Measurements from ENCODE around the gene CRAT.
A peak's percentile ranks its signal among the peaks of the same experiment; 100 is the strongest.

Gene CRAT

GRCh38 chr9:129104051-129104450 lies 6.5 kb downstream of the CRAT start:
- ATAC-seq (ENCODE audit: insufficient read depth, low read depth) (no peak), DNase-seq (no peak)
- TF ChIP-seq, protein P1, sequence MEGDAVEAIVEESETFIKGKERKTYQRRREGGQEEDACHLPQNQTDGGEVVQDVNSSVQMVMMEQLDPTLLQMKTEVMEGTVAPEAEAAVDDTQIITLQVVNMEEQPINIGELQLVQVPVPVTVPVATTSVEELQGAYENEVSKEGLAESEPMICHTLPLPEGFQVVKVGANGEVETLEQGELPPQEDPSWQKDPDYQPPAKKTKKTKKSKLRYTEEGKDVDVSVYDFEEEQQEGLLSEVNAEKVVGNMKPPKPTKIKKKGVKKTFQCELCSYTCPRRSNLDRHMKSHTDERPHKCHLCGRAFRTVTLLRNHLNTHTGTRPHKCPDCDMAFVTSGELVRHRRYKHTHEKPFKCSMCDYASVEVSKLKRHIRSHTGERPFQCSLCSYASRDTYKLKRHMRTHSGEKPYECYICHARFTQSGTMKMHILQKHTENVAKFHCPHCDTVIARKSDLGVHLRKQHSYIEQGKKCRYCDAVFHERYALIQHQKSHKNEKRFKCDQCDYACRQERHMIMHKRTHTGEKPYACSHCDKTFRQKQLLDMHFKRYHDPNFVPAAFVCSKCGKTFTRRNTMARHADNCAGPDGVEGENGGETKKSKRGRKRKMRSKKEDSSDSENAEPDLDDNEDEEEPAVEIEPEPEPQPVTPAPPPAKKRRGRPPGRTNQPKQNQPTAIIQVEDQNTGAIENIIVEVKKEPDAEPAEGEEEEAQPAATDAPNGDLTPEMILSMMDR (IDR thresholded peaks at IDR 0.05; ENCODE audit: borderline replicate concordance, extremely low read depth, low read length, poor library complexity, severe bottlenecking): no peak
- no peak for TF ChIP-seq EZH2 (IDR thresholded peaks at IDR 0.05; ENCODE audit: borderline replicate concordance, low read depth, low read length, severe bottlenecking)
- Histone ChIP-seq H3K27ac (ENCODE audit: low read length) (no peak overlapping the region), H3K4me3 (ENCODE audit: low read depth in 1 of 2, low read length in 2 of 2) (no peak overlapping the region), H4K20me1 (ENCODE audit: insufficient read depth, low read length) (no peaks in the 10 kb centered on the region), H3K9ac (ENCODE audit: low read depth, low read length) (no peak overlapping the region), H3K36me3 (ENCODE audit: insufficient read depth, low read length) (no peaks in the 10 kb centered on the region), H3K9me3 (ENCODE audit: insufficient read depth, low read length, severe bottlenecking) (no peaks in the 10 kb centered on the region), H3K4me1 (ENCODE audit: insufficient read depth, low read length) (no peaks in the 10 kb centered on the region), H2AFZ (ENCODE audit: low read depth, low read length) (no peak overlapping the region), H3K79me2 (ENCODE audit: insufficient read depth, low read length) (no peaks in the 10 kb centered on the region), H3K4me2 (ENCODE audit: insufficient read depth, low read length) (no peak overlapping the region), H3K27me3 (ENCODE audit: insufficient read depth, low read length, poor library complexity) (no peaks in the 10 kb centered on the region)

DNA sequence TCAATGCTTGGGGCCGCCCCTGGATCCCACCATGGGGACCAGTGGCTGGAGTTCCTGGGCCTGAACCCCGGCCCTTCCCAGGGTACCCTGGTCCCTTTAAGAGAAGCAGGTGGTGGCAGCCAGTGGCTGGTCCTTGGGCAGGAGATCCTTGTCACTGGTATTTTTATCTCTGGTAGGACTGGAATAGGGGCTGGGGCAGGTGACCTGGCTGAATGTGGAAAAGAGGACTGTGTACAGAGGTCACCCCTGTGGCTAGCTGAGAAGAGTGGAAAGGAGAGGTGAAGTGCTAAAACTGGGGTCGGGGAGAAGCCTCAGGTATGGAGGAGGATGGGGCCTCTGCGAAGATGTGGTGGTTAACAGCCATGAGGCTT lies 7.0 kb downstream of the CRAT start:
- ATAC-seq (ENCODE audit: insufficient read depth, low read depth): no peak
- no peak overlapping the region for H3K4me3 ChIP-seq (ENCODE audit: low read depth in 1 of 2, low read length in 2 of 2)
- DNase-seq: no peak
- TF ChIP-seq, protein P1 (IDR thresholded peaks at IDR 0.05; ENCODE audit: borderline replicate concordance, extremely low read depth, low read length, poor library complexity, severe bottlenecking): no peak
- TF ChIP-seq EZH2 (IDR thresholded peaks at IDR 0.05; ENCODE audit: borderline replicate concordance, low read depth, low read length, severe bottlenecking): no peak
- no peak overlapping the region for H3K9ac ChIP-seq (ENCODE audit: low read depth, low read length)
- H3K4me1 ChIP-seq (ENCODE audit: insufficient read depth, low read length): no peaks in the 10 kb centered on the region
- no peak overlapping the region for H3K27ac ChIP-seq (ENCODE audit: low read length)
- H4K20me1 ChIP-seq (ENCODE audit: insufficient read depth, low read length): no peaks in the 10 kb centered on the region
- no peaks in the 10 kb centered on the region for H3K9me3 ChIP-seq (ENCODE audit: insufficient read depth, low read length, severe bottlenecking)
- no peak overlapping the region for H2AFZ ChIP-seq (ENCODE audit: low read depth, low read length)
- no peak overlapping the region for H3K4me2 ChIP-seq (ENCODE audit: insufficient read depth, low read length)
- H3K79me2 ChIP-seq (ENCODE audit: insufficient read depth, low read length): no peaks in the 10 kb centered on the region
- no peaks in the 10 kb centered on the region for H3K36me3 ChIP-seq (ENCODE audit: insufficient read depth, low read length)
- H3K27me3 ChIP-seq (ENCODE audit: insufficient read depth, low read length, poor library complexity): no peaks in the 10 kb centered on the region

DNA sequence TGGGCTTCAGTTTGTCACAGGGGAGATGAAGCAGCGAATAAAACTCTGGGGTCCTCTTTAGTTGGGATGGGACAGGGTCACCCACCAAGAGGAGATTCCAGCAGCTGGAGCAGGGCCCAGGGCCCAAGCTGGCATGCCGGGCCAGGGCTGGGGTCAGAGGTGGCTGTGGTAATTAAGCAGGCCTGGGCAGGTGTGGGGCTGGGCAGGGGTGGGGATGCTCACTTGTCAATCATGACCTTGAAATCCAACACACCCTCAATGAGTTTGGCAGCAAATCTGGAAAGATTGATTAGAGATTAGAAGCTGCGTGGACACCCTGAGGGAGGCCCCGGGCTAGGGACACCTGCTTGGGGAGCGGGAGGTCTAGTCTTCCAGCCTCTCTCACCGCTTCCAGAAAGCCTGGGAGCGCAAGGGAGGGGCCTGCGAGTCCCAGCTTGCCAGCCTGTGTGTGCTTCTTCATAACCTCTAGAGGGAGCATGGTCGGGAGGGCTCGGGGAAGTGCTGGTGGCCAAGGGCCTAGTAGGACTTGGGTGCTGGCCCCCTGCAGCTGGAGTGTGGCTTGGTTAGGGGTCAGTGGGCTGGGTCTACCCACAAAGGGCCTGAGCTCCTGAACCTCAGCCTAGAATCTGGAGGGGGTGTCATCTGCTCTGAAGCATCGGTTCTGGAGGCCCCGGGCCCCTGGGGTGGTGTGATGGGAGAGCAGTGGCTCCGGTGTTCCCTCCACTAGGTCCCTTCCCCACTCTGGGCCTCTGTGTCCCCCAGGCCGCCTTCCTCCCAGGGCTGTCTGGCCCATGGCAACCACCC lies 7.6 kb downstream of the CRAT start:
- Histone ChIP-seq H3K36me3 (ENCODE audit: insufficient read depth, low read length) (no peaks in the 10 kb centered on the region), H3K4me3 (ENCODE audit: low read depth in 1 of 2, low read length in 2 of 2) (no peak overlapping the region), H4K20me1 (ENCODE audit: insufficient read depth, low read length) (no peaks in the 10 kb centered on the region), H3K4me1 (ENCODE audit: insufficient read depth, low read length) (no peaks in the 10 kb centered on the region), H2AFZ (ENCODE audit: low read depth, low read length) (no peak overlapping the region), H3K9ac (ENCODE audit: low read depth, low read length) (no peak overlapping the region), H3K79me2 (ENCODE audit: insufficient read depth, low read length) (no peaks in the 10 kb centered on the region), H3K27ac (ENCODE audit: low read length) (no peak overlapping the region), H3K9me3 (ENCODE audit: insufficient read depth, low read length, severe bottlenecking) (no peaks in the 10 kb centered on the region), H3K27me3 (ENCODE audit: insufficient read depth, low read length, poor library complexity) (no peaks in the 10 kb centered on the region), H3K4me2 (ENCODE audit: insufficient read depth, low read length) (no peak overlapping the region)
- TF ChIP-seq EZH2 (IDR thresholded peaks at IDR 0.05; ENCODE audit: borderline replicate concordance, low read depth, low read length, severe bottlenecking): no peak
- TF ChIP-seq, protein P1 (IDR thresholded peaks at IDR 0.05; ENCODE audit: borderline replicate concordance, extremely low read depth, low read length, poor library complexity, severe bottlenecking): peak; percentile 57
- peak; percentile 85 for ATAC-seq (ENCODE audit: insufficient read depth, low read depth)
- DNase-seq: peak; percentile 39
